ENCODE results near the gene MIS18A.

GRCh38 chr21:32237021-32237420, 41.8 kb downstream of the MIS18A start:
- TF ChIP-seq CTCF (IDR thresholded peaks at IDR 0.05) (no peak), POLR2A (IDR thresholded peaks at IDR 0.05) (no peak)
